WTC11 (cell line): ENCODE measurements around the gene LAMP1. TPM values are rescaled to one million over a fixed set of nuclear protein-coding genes. Genes with fewer than 3 reads are reported as not detected.

Experiments used
- ATAC-seq: fragments of 200-7000 bp; cut with Tn5 transposase; 2 replicates; pipeline ENCODE4 v1.10.0; 2021; ENCODE audit warnings: mild to moderate bottlenecking, moderate library complexity
- CTCF ChIA-PET: fragments of 300-600 bp; sonication (Branson Sonifier 250); formaldehyde crosslinking; loops from one replicate; lab custom pipeline; 2021; ENCODE audit warnings: antibody characterized with exemption; lab: Charles Lee
- POLR2A ChIA-PET: fragments of 350-600 bp; sonication (Branson Sonifier 250); formaldehyde crosslinking; loops from one replicate; lab custom pipeline; 2021; ENCODE audit warnings: antibody characterized with exemption; lab: Charles Lee
- DNase-seq: peaks from one replicate; pipeline ENCODE4 v3.0.0; 2021; ENCODE audit warnings: low spot score
- H3K27ac Mint-ChIP-seq: 2 replicates; pipeline ENCODE4 v1.8.0; 2021; ENCODE audit warnings: mixed read lengths
- H3K27me3 Mint-ChIP-seq: 2 replicates; pipeline ENCODE4 v1.8.0; 2021; ENCODE audit warnings: low read depth, mild to moderate bottlenecking, moderate library complexity, mixed read lengths
- H3K36me3 Mint-ChIP-seq: 2 replicates; pipeline ENCODE4 v1.8.0; 2021; ENCODE audit warnings: mixed read lengths
- H3K4me1 Mint-ChIP-seq: 2 replicates; pipeline ENCODE4 v1.8.0; 2022; ENCODE audit warnings: mixed read lengths
- H3K4me3 Mint-ChIP-seq: 2 replicates; pipeline ENCODE4 v1.8.0; 2021; ENCODE audit warnings: mild to moderate bottlenecking, moderate library complexity, mixed read lengths
- H3K9me3 Mint-ChIP-seq: 2 replicates; pipeline ENCODE4 v1.8.0; 2021; ENCODE audit warnings: mixed read lengths
- AFF4 ChIP-seq: sonication (generic); formaldehyde crosslinking; IDR thresholded peaks from 2 replicates; pipeline ENCODE4 v1.8.1; 2023; ENCODE audit warnings: mild to moderate bottlenecking, missing genetic modification reagents, borderline replicate concordance
- ATF1 ChIP-seq: sonication (generic); formaldehyde crosslinking; IDR thresholded peaks from 2 replicates; pipeline ENCODE4 v1.8.1; 2023; ENCODE audit warnings: mild to moderate bottlenecking, moderate library complexity, missing genetic modification reagents
- ATF2 ChIP-seq: sonication (generic); formaldehyde crosslinking; IDR thresholded peaks from 2 replicates; pipeline ENCODE4 v1.8.1; 2022; ENCODE audit warnings: low read depth, missing genetic modification reagents, borderline replicate concordance
- CBFB ChIP-seq: sonication (generic); formaldehyde crosslinking; IDR thresholded peaks from 2 replicates; pipeline ENCODE4 v1.8.1; 2022; ENCODE audit warnings: mild to moderate bottlenecking, low read depth, missing genetic modification reagents
- CREM ChIP-seq: sonication (generic); formaldehyde crosslinking; IDR thresholded peaks from 2 replicates; pipeline ENCODE4 v1.8.1; 2022; ENCODE audit warnings: mild to moderate bottlenecking, missing genetic modification reagents, moderate library complexity
- E2F5 ChIP-seq: sonication (generic); formaldehyde crosslinking; IDR thresholded peaks from 2 replicates; pipeline ENCODE4 v1.8.1; 2022; ENCODE audit warnings: mild to moderate bottlenecking, moderate library complexity, missing genetic modification reagents
- ESRRA ChIP-seq: sonication (generic); formaldehyde crosslinking; IDR thresholded peaks from 2 replicates; pipeline ENCODE4 v1.8.1; 2022; ENCODE audit warnings: mild to moderate bottlenecking, missing genetic modification reagents, borderline replicate concordance
- FOXK1 ChIP-seq: sonication (generic); formaldehyde crosslinking; IDR thresholded peaks from 2 replicates; pipeline ENCODE4 v1.8.0; 2022; ENCODE audit warnings: mild to moderate bottlenecking, moderate library complexity, missing genetic modification reagents
- FOXP1 ChIP-seq: sonication (generic); formaldehyde crosslinking; IDR thresholded peaks from 2 replicates; pipeline ENCODE4 v1.8.0; 2022; ENCODE audit warnings: missing genetic modification reagents, mild to moderate bottlenecking, moderate library complexity, borderline replicate concordance
- GRHL2 ChIP-seq: fragments of 250-450 bp; sonication (Bioruptor Pico); IDR thresholded peaks from 2 replicates; pipeline ENCODE4 v1.8.0; 2022; ENCODE audit warnings: mild to moderate bottlenecking, moderate library complexity; ENCODE audit not compliant: insufficient replicate concordance, severe bottlenecking
- IRF1 ChIP-seq: sonication (generic); formaldehyde crosslinking; IDR thresholded peaks from 2 replicates; pipeline ENCODE4 v1.8.0; 2023; ENCODE audit warnings: missing genetic modification reagents
- JUN ChIP-seq: sonication (generic); formaldehyde crosslinking; IDR thresholded peaks from 2 replicates; pipeline ENCODE4 v1.8.0; 2023; ENCODE audit warnings: mild to moderate bottlenecking, missing genetic modification reagents
- MAX ChIP-seq: sonication (generic); formaldehyde crosslinking; IDR thresholded peaks from 2 replicates; pipeline ENCODE4 v1.8.0; 2022; ENCODE audit warnings: mild to moderate bottlenecking, missing genetic modification reagents
- MLX ChIP-seq: sonication (generic); formaldehyde crosslinking; IDR thresholded peaks from 2 replicates; pipeline ENCODE4 v1.8.1; 2023; ENCODE audit warnings: mild to moderate bottlenecking, missing genetic modification reagents, moderate library complexity
- NR1H2 ChIP-seq: sonication (generic); formaldehyde crosslinking; IDR thresholded peaks from 2 replicates; pipeline ENCODE4 v1.9.0; 2021; ENCODE audit warnings: mild to moderate bottlenecking, moderate library complexity, missing genetic modification reagents
- OVOL2 ChIP-seq: fragments of 250-450 bp; sonication (Bioruptor Pico); IDR thresholded peaks from 2 replicates; pipeline ENCODE4 v1.9.0; 2021; ENCODE audit warnings: mild to moderate bottlenecking, borderline replicate concordance
- SMAD4 ChIP-seq: sonication (generic); formaldehyde crosslinking; IDR thresholded peaks from 2 replicates; pipeline ENCODE4 v1.8.0; 2022; ENCODE audit warnings: mild to moderate bottlenecking, missing genetic modification reagents
- ZNF396 ChIP-seq: fragments of 250-450 bp; sonication (Bioruptor Pico); IDR thresholded peaks from 2 replicates; pipeline ENCODE4 v1.8.0; 2021; ENCODE audit warnings: mild to moderate bottlenecking, moderate library complexity, borderline replicate concordance
- ZNF425 ChIP-seq: fragments of 250-450 bp; sonication (Bioruptor Pico); conservative IDR thresholded peaks from 2 replicates; pipeline ENCODE4 v1.9.0; 2021; ENCODE audit warnings: mild to moderate bottlenecking
- ZNF532 ChIP-seq: fragments of 250-450 bp; sonication (Bioruptor Pico); IDR thresholded peaks from 2 replicates; pipeline ENCODE4 v1.9.0; 2021; ENCODE audit warnings: mild to moderate bottlenecking, borderline replicate concordance
- total RNA-seq: library from RNA; stranded (reverse); gene quantifications from 3 replicates; pipeline ENCODE4 v1.2.3, GENCODE V29; 2021

The LAMP1 gene
- total RNA-seq, 1 experiment from 2014 or later: 150 TPM

- no peak for TF ChIP-seq MLX
- TF ChIP-seq ZNF396: no peak
- TF ChIP-seq ZNF425 (CRISPR knock-in tag): no peak
- no peak for TF ChIP-seq OVOL2
- no peak for TF ChIP-seq CBFB (CRISPR knock-in tag)
- TF ChIP-seq ATF1 (CRISPR knock-in tag): no peak
- TF ChIP-seq FOXP1 (CRISPR knock-in tag): no peak
- TF ChIP-seq ATF2 (CRISPR knock-in tag): no peak
- no peak for TF ChIP-seq IRF1 (CRISPR knock-in tag)
- TF ChIP-seq FOXK1 (CRISPR knock-in tag): no peak
- no peak for TF ChIP-seq MAX (CRISPR knock-in tag)
- no peak for TF ChIP-seq NR1H2 (CRISPR knock-in tag)
- TF ChIP-seq ESRRA (CRISPR knock-in tag): no peak
- no peak for TF ChIP-seq GRHL2
- TF ChIP-seq AFF4: no peak
- TF ChIP-seq CREM: no peak
- no peak for TF ChIP-seq SMAD4 (CRISPR knock-in tag)
- TF ChIP-seq JUN (CRISPR knock-in tag): no peak
- TF ChIP-seq ZNF532 (CRISPR knock-in tag): no peak
- no peak for TF ChIP-seq E2F5
- CTCF ChIA-PET: interaction anchor here (0.7 kb wide), 1 partner anchor 20 kb away, joined by 3 read pairs; no protein-coding TSS in a partner anchor
- H3K27me3 Mint-ChIP-seq: no peaks in the 10 kb centered on the region
- no peak for ATAC-seq
- DNase-seq: no peak
- no peak overlapping the region for H3K4me3 Mint-ChIP-seq
- POLR2A ChIA-PET: no interaction called here
- H3K27ac Mint-ChIP-seq: no peak overlapping the region
- no peaks in the 10 kb centered on the region for H3K4me1 Mint-ChIP-seq
- peaks cover 68% of the 10 kb centered on the region for H3K36me3 Mint-ChIP-seq
- no peaks in the 10 kb centered on the region for H3K9me3 Mint-ChIP-seq
Observed at GRCh38 chr13:113258321-113259054, 38.6 kb upstream of the LAMP1 start.
